Epidermal melanocyte (primary cell): Measurements from ENCODE around the gene CASK.
A peak's percentile ranks its signal among the peaks of the same experiment; 100 is the strongest.

ENCODE experiments used
- DNase-seq: peaks from one replicate; pipeline ENCODE4 v3.0.0; 2011; ENCODE audit warnings: low spot score; ENCODE audit not compliant: insufficient read length

CASK gene

DNA sequence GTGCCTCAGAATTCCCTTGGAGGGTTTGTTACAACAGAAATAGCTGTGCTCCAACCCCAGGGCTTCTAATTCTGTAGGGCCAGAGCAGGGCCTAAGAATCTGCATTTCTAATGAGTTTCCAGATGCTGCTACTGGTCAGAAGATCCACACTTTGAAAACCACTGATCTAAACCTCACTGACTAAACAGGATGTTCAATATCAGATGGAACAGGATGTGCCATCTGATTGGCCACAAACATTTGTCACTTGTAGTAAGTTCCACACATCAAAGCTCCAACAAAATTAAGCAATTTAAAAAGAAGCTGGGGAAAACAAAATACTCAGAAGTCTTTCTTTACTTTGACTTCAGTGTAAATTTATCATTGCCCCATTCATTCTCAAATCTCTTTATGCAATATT is 14.3 kb downstream of the CASK start:
- DNase-seq = no peak

DNA sequence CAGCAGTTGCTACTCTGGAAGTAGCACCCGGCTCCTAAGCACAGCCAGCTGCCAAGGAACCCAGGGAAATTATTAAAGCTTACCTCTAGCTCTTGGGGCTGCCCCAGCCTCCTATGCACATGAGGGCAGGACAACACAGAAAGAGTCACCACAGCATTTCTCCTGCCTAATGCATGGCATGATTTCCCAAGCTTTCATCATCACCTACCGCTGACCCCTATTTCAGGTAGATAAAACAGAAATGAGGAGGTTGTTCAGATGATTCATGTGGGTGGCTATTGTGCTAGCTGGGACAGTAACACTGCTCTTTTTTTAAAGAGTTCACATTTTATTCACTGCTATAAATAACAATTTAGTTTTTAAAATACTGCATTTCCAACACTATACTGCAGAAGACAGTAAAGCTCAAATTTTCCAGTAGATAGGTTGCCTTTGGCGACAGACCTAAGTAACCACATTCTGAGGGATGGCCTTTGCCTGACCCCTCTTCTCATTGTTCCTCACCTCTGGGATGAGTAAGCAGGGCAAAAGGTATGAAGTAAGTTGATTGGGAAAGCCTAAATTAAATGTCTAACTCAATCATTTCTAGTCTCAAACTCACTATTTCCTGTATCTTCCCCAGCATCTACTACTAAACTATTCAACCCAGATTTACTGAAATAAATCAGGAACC is 16.7 kb downstream of the CASK start:
- no peak for DNase-seq

DNA sequence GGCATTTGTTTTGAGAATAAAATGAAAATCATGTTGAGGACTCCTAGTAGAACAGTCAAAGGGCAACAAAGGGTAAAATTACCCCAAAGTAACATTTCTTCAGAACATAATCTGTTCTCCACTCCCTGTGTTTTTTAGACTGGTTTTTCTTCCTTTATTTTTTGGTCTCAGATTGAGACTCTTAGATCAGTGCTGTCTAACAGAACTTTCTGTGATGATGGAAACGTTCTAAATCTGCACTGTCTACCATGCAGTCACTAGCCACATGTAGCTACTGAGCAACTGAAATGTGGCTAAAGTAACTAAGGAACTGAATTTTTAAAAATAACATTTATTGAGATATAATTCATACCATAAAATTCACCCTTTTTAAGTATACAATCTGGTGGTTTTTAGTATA is 19.8 kb downstream of the CASK start:
- no peak for DNase-seq

DNA sequence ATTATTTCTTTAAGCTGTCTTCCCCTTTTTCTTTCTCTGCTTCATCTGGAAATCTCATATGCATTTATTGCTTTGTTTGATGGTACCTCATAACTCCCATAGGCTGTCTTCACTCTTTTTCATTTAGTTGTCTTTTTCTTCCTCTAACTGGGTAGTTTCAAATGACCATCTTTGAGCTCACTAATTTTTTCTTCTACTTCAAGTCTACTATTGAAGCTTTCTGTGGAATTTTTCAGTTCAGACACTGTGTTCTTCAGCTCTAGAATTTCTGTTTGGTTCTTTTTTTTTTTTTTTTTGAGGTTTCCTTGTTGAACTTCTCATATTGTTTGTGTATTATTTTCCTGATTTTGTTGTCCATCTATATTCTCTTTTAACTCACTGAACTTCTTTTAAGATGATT is 23.0 kb downstream of the CASK start:
- DNase-seq = no peak

DNA sequence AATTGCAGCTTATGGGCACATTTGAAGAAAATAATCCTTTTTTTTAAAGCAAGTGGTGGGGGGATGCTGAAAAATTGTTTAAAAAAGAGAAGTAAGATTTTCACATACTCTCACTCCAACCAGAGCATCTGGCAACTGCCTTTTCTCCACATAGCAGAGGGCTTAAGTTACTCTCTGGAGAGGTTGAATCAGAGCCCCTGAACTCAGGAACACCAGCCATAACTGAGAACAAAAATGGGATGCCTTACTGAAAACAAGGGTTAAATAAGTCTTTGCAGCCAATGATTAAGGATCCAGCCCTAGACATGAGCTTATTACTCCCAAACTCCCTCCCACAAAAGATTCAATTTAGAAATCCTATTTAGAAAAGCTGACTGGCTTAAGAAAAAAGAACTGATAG is 27.5 kb downstream of the CASK start:
- no peak for DNase-seq

DNA sequence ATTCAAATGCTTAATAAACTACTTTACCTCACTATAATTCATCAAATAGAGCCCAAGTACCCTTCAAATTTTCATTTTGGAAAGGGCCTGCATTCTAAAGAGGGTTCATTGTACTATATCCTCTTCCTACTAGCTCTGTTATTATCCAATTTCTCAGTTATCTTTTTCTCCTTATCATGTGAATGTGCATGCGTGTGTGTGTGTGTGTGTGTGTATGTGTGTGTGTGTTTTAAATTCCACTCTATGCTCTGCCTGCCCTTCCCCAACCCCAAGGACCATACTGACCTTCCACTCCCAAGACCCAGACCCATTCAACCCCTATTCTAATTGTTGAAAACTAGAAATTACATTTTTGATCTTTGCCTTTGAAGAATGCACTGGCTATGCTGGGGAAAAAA is 33.3 kb downstream of the CASK start:
- no peak for DNase-seq

DNA sequence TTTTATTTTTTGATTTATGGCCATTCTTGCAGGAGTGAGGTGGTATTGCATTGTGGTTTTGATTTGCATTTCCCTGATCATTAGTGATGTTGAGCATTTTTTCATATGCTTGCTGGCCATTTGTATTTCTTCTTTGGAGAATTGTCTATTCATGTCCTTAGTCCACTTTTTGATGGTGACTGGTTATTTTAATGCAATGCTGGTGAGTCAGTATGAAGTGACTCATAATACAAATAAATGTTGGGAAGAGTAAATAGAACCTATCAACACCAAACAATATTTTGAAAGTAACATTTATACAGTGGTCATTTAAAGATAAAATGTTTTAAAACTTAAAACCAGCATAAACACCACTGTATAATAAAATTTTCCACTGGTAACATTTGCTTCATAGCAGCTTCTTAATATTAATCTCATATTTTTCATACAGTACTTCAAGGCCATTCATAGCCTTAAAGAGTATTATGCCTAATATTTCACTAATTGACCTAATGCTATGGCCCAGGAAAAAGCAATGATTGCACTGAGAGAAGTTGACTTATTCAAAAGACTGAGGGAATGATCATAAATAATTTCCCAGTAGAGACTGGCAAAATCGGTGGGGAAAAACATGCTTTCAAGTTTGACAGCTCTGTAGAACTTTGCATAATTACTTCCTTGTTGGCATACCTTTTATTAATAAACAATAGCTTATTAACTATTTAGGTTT is 33.9 kb downstream of the CASK start:
- DNase-seq = no peak

DNA sequence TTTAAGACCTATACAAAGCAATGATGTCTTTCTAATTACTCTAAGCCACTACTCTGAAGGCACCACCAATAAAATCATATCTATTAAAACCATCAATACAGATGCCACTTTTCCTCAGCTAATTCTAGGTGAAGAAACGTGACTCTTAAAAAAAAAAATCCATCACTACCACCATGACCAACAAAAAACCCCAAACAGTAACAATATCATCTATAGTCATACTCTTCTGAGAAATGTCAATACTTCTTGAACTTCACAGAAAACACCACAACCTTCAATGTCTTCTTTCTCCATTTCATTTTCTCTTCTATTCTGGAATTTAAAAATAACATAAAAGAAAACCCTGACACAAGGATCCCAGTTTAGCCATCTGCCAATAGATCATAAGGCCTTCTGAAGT is 35.7 kb downstream of the CASK start:
- no peak for DNase-seq

DNA sequence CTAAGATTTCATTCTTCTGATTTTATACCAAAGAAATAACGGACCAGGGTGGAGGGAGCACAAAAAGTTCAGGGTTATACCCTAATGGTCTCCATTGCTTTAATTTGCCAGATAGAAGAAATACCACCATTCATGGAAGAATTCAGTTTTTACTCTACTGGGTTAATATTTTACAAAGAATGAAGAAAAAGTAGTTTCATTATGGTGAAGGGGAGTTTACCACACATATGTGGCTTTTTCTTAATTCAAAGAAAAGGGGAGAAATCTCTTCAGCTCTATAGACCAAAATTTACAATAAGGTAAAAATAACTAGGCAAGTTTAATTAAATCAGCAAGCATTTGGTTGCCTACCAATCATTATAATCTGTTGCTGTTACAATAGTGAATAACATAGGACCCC is 37.6 kb downstream of the CASK start:
- no peak for DNase-seq

DNA sequence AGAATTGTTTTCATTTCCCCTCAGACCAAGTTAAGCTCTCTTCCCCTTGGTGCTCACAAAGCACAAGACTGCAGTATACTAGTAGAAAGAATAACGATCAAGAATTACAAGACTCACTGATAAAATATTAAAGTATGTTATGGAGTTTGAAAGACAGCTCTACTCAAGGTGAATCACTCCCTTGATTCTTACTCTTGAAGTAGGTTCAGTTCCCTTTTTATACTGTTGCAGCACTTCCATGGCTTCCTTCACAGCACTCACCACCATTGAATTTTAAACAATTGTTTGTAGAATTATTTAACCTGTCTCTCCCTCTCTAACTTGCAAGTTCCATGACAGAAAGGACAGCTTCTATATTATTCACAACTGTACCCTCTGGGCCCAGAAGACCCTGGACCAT is 42.2 kb downstream of the CASK start:
- DNase-seq = no peak

DNA sequence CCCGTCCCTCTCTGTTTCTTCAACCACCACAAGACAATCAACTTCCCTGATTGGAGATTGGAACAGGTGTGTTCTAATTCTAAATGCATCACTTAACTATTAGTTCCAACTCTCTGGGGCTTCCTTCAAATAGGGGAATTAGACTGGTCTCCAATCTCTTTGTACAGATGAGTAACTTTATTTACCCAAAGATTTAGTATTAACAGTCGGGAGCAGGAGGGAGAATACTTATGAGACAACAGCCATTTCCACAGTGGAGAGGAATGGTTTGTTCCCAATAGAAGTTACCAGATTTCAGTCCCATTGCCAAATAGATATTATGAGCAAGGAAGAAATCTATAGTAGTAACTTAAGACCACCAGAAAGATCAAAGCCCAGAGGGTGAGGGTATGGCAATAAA is 46.2 kb downstream of the CASK start:
- DNase-seq = no peak

DNA sequence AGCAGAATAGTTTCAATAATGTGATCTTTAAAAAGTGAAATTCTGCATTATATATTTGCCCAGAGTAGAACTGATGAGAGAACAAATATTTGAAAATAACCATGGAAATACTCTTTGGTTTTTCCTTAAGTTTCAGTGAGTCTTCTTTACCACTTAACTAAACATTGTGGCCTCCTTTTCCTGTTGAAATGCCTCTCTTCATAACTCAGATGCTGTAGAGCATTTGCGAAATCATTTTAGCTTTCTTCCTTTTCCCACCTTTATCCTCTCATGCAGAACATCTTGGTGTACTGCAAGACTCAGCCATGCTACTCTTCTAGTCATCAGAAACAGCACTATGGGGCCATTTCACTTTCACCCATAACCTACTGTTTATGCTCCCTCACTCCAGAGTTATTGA is 48.2 kb downstream of the CASK start:
- no peak for DNase-seq

DNA sequence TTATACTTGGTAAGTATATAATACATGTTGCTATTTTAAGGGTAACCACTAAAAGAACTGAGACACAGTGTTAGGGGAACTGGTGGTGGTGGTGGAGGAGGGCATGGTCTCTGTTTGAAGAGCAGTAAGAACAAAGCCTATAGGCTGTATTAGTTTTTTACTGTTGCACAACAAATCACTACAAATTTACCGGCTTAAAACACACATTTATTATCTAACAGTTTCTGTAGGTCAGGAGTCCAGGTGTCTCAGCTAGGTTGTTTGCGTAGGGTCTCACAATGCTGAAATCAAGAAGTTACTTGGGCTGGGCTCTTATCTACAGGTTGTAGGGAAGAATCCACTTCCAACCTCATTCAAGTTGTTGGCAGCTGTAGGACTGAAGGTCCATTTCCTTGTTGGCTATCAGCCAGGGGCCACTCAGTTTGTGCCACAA is 52.6 kb downstream of the CASK start:
- no peak for DNase-seq

DNA sequence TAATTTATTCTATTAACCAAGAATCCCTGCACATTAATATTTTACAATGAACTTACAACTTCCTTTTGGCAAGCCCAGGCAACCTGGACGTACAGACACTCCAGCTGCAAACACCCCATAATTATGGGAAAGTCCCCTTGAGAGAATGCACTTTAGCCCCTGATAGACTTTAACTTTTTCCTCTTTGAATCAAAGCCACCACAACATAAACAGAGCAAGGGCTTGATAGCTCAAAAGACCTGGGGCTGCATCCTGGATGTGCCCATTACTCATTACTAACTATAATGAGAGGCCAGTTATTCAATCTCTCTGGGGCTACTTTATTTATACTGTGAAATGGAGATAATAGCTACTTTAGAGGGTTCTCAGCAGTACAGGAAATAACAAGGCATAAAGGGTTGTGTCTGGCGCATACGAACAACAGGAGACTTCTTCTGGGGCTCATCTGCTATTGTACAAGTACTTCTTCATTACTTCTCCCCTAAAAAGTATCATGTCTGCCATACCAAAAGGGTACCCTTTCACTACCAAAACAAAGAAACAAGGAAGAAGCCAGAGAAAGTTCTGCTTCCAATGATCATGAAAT is 54.9 kb downstream of the CASK start:
- no peak for DNase-seq

DNA sequence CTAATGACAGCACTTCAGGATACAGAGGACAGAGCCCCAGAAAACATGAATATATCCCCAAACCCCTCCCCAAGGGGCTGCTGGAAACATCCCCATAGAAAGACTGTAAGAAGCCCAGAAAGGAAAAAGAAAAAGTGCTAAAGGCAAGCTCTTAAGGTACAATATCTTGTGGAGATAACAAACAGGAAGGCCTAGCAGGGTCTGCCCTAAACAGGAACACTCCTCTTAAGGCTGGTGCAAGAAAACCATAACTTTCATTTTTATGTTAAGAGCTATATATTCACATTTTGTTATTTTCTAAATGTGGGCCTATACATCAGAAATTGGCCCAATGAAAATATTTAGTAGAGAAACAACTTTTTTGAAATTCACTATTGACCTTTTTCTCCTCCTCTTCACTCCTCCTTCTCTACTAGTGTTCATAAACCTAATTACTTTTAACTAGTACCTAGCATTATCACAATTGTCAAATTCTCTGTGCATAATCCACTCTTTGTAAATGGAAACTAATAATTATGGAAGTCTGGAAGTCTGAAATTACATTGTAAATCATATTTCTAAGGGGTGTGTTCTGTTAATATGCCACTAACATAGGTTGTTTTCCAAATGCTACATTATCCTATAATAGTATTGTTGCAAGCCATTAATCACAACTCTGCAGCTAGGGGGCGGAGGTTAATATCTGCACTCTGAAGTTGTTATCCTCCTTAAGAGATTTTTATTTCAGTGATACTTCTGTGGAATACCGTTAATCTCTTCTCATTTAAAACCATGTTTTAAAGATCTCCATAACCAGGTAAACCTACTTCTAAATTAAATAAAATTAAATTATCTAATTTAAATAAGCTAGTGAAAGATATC is 59.8 kb downstream of the CASK start:
- DNase-seq = no peak

DNA sequence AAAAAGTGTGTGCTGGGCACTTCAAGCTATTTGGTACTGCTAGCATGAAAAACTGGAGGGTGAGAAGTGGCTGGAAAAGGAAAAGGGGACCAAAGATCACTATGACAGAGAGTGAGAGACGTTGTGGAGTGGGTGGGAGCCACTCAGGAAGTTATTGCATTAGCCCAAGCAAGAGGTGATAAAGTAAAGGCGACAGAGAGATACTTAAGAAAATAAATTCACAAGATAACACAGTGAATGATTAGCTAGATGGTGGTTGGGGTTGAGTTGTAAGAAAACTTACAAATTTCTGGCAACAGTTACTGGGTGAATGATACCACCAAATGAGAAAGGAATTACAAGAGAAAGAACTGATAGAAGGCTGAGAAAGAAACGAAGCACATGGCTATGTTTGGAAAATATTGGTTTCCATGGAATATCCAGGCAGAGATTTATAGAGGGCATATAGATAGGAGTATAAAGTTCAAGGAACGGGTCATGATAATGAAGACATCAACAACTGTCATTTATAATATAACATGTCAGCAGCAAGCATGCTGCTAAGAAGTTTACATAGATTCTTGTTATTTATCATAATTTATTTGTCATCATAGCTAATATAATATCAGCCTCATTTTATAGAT is 60.7 kb downstream of the CASK start:
- no peak for DNase-seq

DNA sequence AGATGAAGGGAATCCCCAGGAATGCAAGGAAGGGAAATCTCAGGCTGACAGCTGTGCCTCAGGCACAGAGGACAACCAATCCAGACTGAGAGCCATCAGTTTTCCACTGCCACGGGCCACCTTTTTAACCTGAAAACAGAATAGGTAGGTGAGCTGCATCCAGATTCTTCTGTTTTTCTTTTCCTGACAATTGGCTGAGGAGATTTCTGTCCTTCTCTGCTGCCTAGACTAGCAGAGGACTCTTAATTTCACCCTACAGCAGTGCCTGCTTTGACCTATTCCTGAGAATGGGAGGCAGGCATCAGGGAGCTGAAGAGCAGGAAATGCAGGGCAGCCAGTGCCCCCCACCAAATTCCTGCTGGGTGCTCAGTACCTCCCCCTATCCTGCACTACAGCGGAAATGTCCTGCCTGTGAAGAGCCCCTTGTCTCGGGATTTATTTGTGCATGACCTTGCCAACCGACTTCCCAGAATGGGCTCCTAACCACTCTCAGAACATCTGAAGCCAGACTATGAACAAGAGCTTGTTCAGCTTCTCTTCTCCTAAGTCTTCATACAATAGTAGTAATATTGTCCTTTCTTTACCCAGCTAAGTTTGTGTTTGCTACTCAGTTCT is 65.1 kb downstream of the CASK start:
- DNase-seq = peak; percentile 13

DNA sequence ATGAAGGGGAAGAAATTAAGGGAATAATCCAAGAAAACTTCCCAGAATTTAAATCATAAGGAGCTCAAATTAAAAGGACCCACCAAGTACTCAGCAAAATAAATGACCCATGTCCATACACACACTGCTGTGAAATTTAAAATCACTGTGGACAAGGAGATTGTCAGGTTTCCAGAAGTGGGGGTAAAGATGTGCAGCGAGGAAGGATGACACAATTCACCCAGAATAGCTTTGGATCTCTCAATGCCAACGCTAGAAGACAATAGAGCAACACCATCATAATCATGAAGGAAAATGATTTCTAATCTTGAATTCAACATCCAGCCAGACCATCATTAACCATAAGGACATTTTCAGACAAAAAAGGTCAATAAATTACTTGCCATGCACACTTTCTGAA is 65.7 kb downstream of the CASK start:
- no peak for DNase-seq

DNA sequence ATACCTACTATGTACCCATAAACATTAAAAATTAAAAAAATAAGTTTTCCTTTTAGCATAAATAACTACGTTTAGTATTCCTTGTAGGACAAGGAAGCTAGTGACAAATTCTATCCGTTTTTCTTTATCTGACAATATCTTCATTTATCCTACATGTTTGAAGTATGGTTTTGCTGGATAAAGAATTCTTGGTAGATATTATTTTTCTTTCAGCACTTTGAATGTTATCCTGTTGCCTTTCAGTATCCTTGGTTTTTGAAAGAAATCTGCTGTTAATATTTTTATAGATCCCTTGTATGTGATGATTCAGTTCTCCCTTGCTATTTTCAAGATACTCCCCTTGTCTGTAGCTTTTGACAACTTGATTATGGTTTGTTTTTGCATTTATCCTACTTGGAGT is 76.6 kb downstream of the CASK start:
- no peak for DNase-seq

DNA sequence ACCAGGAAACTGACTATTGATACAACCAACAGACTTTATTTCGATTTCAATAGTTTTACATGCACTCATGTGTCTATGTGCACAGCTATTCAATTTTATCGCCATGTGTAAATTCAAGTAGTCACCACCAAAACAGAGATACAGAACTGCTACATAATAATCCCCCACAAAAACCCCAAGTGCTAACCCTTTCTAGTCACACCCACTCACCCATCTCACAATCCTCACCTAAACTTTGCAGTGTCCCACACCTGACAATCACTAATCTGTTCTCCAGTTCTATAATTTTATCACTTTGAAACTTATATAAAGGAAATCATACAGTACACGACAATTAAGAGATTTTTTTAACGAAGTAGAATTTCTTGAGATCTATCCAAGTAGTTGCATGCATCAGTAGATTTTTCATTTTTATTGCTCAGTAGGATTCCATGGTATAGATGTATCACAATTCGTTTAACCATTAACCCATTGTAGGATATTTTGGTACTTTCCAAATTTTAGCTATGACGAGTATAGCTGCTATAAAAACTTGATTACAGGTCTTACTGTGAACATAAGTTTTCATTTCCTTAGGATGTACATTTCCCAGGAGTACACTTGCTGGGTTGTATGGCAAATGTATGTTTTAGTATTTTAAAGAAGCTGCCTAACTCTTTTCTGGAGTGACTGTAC is 85.9 kb downstream of the CASK start:
- no peak for DNase-seq

DNA sequence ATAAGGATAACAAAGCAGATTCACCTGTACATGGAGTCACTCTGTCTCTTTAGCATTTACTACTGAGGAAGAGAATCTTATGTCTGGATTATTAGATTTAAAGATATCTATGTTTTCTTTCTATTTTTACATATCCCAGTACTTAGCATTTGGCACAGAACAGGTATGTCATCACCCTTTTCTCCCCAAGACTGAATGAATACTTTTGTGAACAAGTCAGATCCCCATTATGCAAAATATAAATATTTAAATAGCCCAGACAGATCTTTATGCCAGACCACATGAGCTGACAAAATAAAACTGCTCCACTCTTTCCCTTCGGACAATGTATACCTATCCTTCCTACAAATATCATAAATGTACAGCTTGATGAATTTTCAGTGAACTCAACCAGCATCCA is 94.5 kb downstream of the CASK start:
- no peak for DNase-seq
